ENCODE data around the gene NUBP2.
A peak's percentile ranks its signal among the peaks of the same experiment; 100 is the strongest.

The NUBP2 gene

GRCh38 chr16:1746693-1747195, 36.0 kb upstream of the NUBP2 start:
- ATAC-seq: peak; percentile 9; the same call in 2 of the 3 replicates
- no peak for TF ChIP-seq ZFP3 (CRISPR knock-in tag; IDR thresholded peaks at IDR 0.05)
- no peak for TF ChIP-seq TCF4 (CRISPR knock-in tag; IDR thresholded peaks at IDR 0.05; ENCODE audit: borderline replicate concordance)
- no peak for TF ChIP-seq CSDC2 (CRISPR knock-in tag; IDR thresholded peaks at IDR 0.05)

GRCh38 chr16:1747934-1748333, 34.8 kb upstream of the NUBP2 start:
- no peak for TF ChIP-seq OSR1 (CRISPR knock-in tag; IDR thresholded peaks at IDR 0.05)
- no peak for TF ChIP-seq TCF4 (CRISPR knock-in tag; IDR thresholded peaks at IDR 0.05; ENCODE audit: borderline replicate concordance)
- TF ChIP-seq TSHZ2 (CRISPR knock-in tag; IDR thresholded peaks at IDR 0.05): no peak
- TF ChIP-seq ZC3H10 (CRISPR knock-in tag; IDR thresholded peaks at IDR 0.05): no peak
- no peak for TF ChIP-seq ESRRG (CRISPR knock-in tag; IDR thresholded peaks at IDR 0.05)
- no peak for TF ChIP-seq ZNF70 (CRISPR knock-in tag; IDR thresholded peaks at IDR 0.05)
- no peak for TF ChIP-seq ISL1 (CRISPR knock-in tag; IDR thresholded peaks at IDR 0.05)
- no peak for TF ChIP-seq GLIS3 (CRISPR knock-in tag; IDR thresholded peaks at IDR 0.05)
- no peak for TF ChIP-seq CREB5 (CRISPR knock-in tag; IDR thresholded peaks at IDR 0.05; ENCODE audit: low read depth)
- no peak for TF ChIP-seq ZNF565 (CRISPR knock-in tag; conservative IDR thresholded peaks at IDR 0.05; ENCODE audit: low read depth)
- TF ChIP-seq ZFP3 (CRISPR knock-in tag; IDR thresholded peaks at IDR 0.05): no peak
- no peak for TF ChIP-seq PATZ1 (CRISPR knock-in tag; IDR thresholded peaks at IDR 0.05; ENCODE audit: borderline replicate concordance)
- no peak for TF ChIP-seq BACH2 (CRISPR knock-in tag; IDR thresholded peaks at IDR 0.05; ENCODE audit: borderline replicate concordance)
- TF ChIP-seq CSDC2 (CRISPR knock-in tag; IDR thresholded peaks at IDR 0.05): no peak
- no peak for TF ChIP-seq ZNF8 (CRISPR knock-in tag; IDR thresholded peaks at IDR 0.05)
- TF ChIP-seq SNAI2 (CRISPR knock-in tag; IDR thresholded peaks at IDR 0.05): no peak
- no peak for TF ChIP-seq ZFP30 (CRISPR knock-in tag; IDR thresholded peaks at IDR 0.05)
- TF ChIP-seq CSRNP3 (CRISPR knock-in tag; IDR thresholded peaks at IDR 0.05): no peak
- no peak for TF ChIP-seq TOX (CRISPR knock-in tag; IDR thresholded peaks at IDR 0.05; ENCODE audit: borderline replicate concordance)
- TF ChIP-seq PPARA (CRISPR knock-in tag; IDR thresholded peaks at IDR 0.05; ENCODE audit: borderline replicate concordance): no peak
- no peak for ATAC-seq

GRCh38 chr16:1749152-1750117, 33.3 kb upstream of the NUBP2 start:
- no peak for TF ChIP-seq GLIS3 (CRISPR knock-in tag; IDR thresholded peaks at IDR 0.05)
- no peak for TF ChIP-seq ZNF565 (CRISPR knock-in tag; conservative IDR thresholded peaks at IDR 0.05; ENCODE audit: low read depth)
- no peak for TF ChIP-seq RARB (CRISPR knock-in tag; IDR thresholded peaks at IDR 0.05)
- TF ChIP-seq PPARA (CRISPR knock-in tag; IDR thresholded peaks at IDR 0.05; ENCODE audit: borderline replicate concordance): no peak
- no peak for TF ChIP-seq TCF4 (CRISPR knock-in tag; IDR thresholded peaks at IDR 0.05; ENCODE audit: borderline replicate concordance)
- TF ChIP-seq ZFP30 (CRISPR knock-in tag; IDR thresholded peaks at IDR 0.05): no peak
- no peak for TF ChIP-seq PATZ1 (CRISPR knock-in tag; IDR thresholded peaks at IDR 0.05; ENCODE audit: borderline replicate concordance)
- TF ChIP-seq BACH2 (CRISPR knock-in tag; IDR thresholded peaks at IDR 0.05; ENCODE audit: borderline replicate concordance): no peak
- TF ChIP-seq OSR1 (CRISPR knock-in tag; IDR thresholded peaks at IDR 0.05): no peak
- no peak for TF ChIP-seq CSDC2 (CRISPR knock-in tag; IDR thresholded peaks at IDR 0.05)
- no peak for TF ChIP-seq ZC3H10 (CRISPR knock-in tag; IDR thresholded peaks at IDR 0.05)
- no peak for ATAC-seq
